HepG2 (cell line): ENCODE data around the gene CBFA2T2. TPM values are rescaled to one million over a fixed set of nuclear protein-coding genes. Genes with fewer than 3 reads are reported as not detected.

Source experiments
- ATAC-seq: fragments of 200-7000 bp; cut with Tn5 transposase; 3 replicates; pipeline ENCODE4 v1.9.1; 2020; ENCODE audit warnings: mild to moderate bottlenecking, moderate library complexity
- BruUV-seq: library from RNA; stranded (reverse); fragments of 400-500 nt; replicated peaks from 2 replicates; lab custom pipeline; 2021; lab: Mats Ljungman, UMichigan
- CTCF ChIA-PET: fragments of 300-600 bp; formaldehyde crosslinking; extraction: SDS; loops from one replicate; lab custom pipeline; 2021; ENCODE audit warnings: low total read pairs, inconsistent platforms, low intra/inter-chr PET ratio; lab: Yijun Ruan, JAX
- POLR2A ChIA-PET: fragments of 350-600 bp; sonication (Branson Sonifier 250); formaldehyde crosslinking; loops from one replicate; lab custom pipeline; 2020; ENCODE audit warnings: antibody characterized with exemption, inconsistent platforms; lab: Yijun Ruan, JAX
- DNase-seq: peaks from one replicate; pipeline ENCODE4 v3.0.0-alpha.2; 2015; ENCODE audit warnings: low spot score
- FAIRE-seq: peaks from 3 replicates; lab custom pipeline; 2011; peaks lifted over from hg19 to GRCh38; lab: Jason Lieb, UNC
- H2AFZ ChIP-seq: one replicate; pipeline ENCODE4 v1.6.1; 2011; ENCODE audit warnings: low read length, inconsistent platforms
- H3K27ac ChIP-seq: fragments of 300-600 bp; 3 replicates; pipeline ENCODE4 v1.8.0; 2011; ENCODE audit warnings: mixed run types, mild to moderate bottlenecking, mixed read lengths, low read length, inconsistent platforms; ENCODE audit not compliant: insufficient read depth; ENCODE audit errors: extremely low read length
- H3K27me3 ChIP-seq, 2 experiments: fragments of 200-600 bp in 1 of 2; 2 replicates in 1 of 2; 3 replicates in 1 of 2; pipeline versions ENCODE4 v1.6.0 to v1.8.0; 2011; ENCODE audit warnings: low read length in 2 of 2, mild to moderate bottlenecking in 2 of 2, moderate library complexity in 2 of 2, inconsistent platforms in 1 of 2; ENCODE audit not compliant: insufficient read depth in 2 of 2, control insufficient read depth in 1 of 2
- H3K36me3 ChIP-seq, 2 experiments: fragments of 200-600 bp in 1 of 2; replicated peaks in 1 of 2; 2 replicates in 1 of 2; 3 replicates in 1 of 2; pipeline versions ENCODE4 v1.5.1 to v1.8.0; 2011; ENCODE audit warnings: low read length in 2 of 2, inconsistent platforms in 1 of 2; ENCODE audit not compliant: insufficient read depth in 2 of 2, control insufficient read depth in 1 of 2
- H3K4me1 ChIP-seq: 2 replicates; pipeline ENCODE4 v1.5.1; 2012; ENCODE audit warnings: low read length, inconsistent platforms; ENCODE audit not compliant: insufficient read depth
- H3K4me2 ChIP-seq: 2 replicates; pipeline ENCODE4 v1.6.0; 2011; ENCODE audit warnings: low read depth, low read length, inconsistent platforms
- H3K4me3 ChIP-seq, 3 experiments: fragments of 200-600 bp in 1 of 3; sonication (generic), shearing (Covaris generic) in 1 of 3; replicated peaks in 1 of 3; 2 replicates each; pipeline ENCODE4 v1.5.1; 2011 to 2016; ENCODE audit warnings: low read length in 3 of 3, inconsistent platforms in 2 of 3, low read depth in 2 of 3, mild to moderate bottlenecking in 2 of 3, control low read depth in 1 of 3, mixed read lengths in 1 of 3; ENCODE audit not compliant: insufficient read depth in 1 of 3
- H3K79me2 ChIP-seq: one replicate; pipeline ENCODE4 v1.6.1; 2011; ENCODE audit warnings: low read length, inconsistent platforms; ENCODE audit not compliant: insufficient read depth
- H3K9ac ChIP-seq: 2 replicates; pipeline ENCODE4 v1.6.0; 2011; ENCODE audit warnings: mild to moderate bottlenecking, low read depth, low read length, inconsistent platforms; ENCODE audit not compliant: insufficient read depth
- H3K9me3 ChIP-seq: 2 replicates; pipeline ENCODE4 v1.5.1; 2012; ENCODE audit warnings: mild to moderate bottlenecking, low read length
- H4K20me1 ChIP-seq: 2 replicates; pipeline ENCODE4 v1.6.0; 2011; ENCODE audit warnings: inconsistent platforms, mild to moderate bottlenecking, low read length, moderate library complexity; ENCODE audit not compliant: insufficient read depth
- AGO2 ChIP-seq: fragments of 200-400 bp; formaldehyde crosslinking; optimal IDR thresholded peaks from 2 replicates; pipeline ENCODE3; 2017; ENCODE audit warnings: mild to moderate bottlenecking, low read depth, low read length, moderate library complexity
- FOXC1 ChIP-seq: sonication (generic); formaldehyde crosslinking; IDR thresholded peaks from 2 replicates; pipeline ENCODE4 v1.8.0; 2022; ENCODE audit warnings: mild to moderate bottlenecking, missing genetic modification reagents, borderline replicate concordance
- KDM2A ChIP-seq: sonication (generic); formaldehyde crosslinking; IDR thresholded peaks from 2 replicates; pipeline ENCODE4 v1.4.0; 2020; ENCODE audit warnings: low read depth, missing genetic modification reagents, borderline replicate concordance
- MEIS1 ChIP-seq: sonication (generic); formaldehyde crosslinking; IDR thresholded peaks from 2 replicates; pipeline ENCODE4 v1.9.0; 2021; ENCODE audit warnings: mild to moderate bottlenecking, missing genetic modification reagents, moderate library complexity, borderline replicate concordance
- NFE2L2 ChIP-seq: fragments of 150-350 bp; IDR thresholded peaks from 2 replicates; pipeline ENCODE4 v1.6.1; 2014; ENCODE audit warnings: low read length
- PAX8 ChIP-seq: sonication (generic); formaldehyde crosslinking; IDR thresholded peaks from 2 replicates; pipeline ENCODE4 v1.8.0; 2022; ENCODE audit warnings: mild to moderate bottlenecking, missing genetic modification reagents, borderline replicate concordance
- POLR2A ChIP-seq, 2 experiments: IDR thresholded peaks; 2 replicates each; pipeline ENCODE4 v1.6.1; 2011; ENCODE audit warnings: low read depth in 2 of 2, low read length in 2 of 2, mild to moderate bottlenecking in 1 of 2, moderate library complexity in 1 of 2; ENCODE audit not compliant: insufficient read depth in 1 of 2
- POLR2AphosphoS5 ChIP-seq: IDR thresholded peaks from 2 replicates; pipeline ENCODE4 v1.6.1; 2012; ENCODE audit warnings: low read depth, low read length
- RBM22 ChIP-seq: fragments of 200-400 bp; formaldehyde crosslinking; optimal IDR thresholded peaks from 2 replicates; pipeline ENCODE3; 2017; ENCODE audit warnings: mild to moderate bottlenecking, low read length, moderate library complexity
- SETDB1 ChIP-seq: sonication (generic); formaldehyde crosslinking; IDR thresholded peaks from 2 replicates; pipeline ENCODE4 v1.5.1; 2020; ENCODE audit warnings: missing genetic modification reagents, mild to moderate bottlenecking, borderline replicate concordance
- ZBTB42 ChIP-seq: sonication (generic); formaldehyde crosslinking; IDR thresholded peaks from 2 replicates; pipeline ENCODE4 v1.5.0; 2020; ENCODE audit warnings: mild to moderate bottlenecking, missing genetic modification reagents
- ZC3H13 ChIP-seq: sonication (generic); formaldehyde crosslinking; IDR thresholded peaks from 2 replicates; pipeline ENCODE4 v1.8.1; 2023; ENCODE audit warnings: mild to moderate bottlenecking, missing genetic modification reagents, moderate library complexity
- WGBS: methylation state at CpG from one replicate; pipeline ENCODE4 v1.1.6; 2017; ENCODE audit warnings: low lambda C conversion rate; 5-methylcytosine and 5-hydroxymethylcytosine counted together
- in situ Hi-C: cut with HindIII; loops from 2 replicates; pipeline ENCODE4 v1.10.0; 2017; ENCODE audit warnings: low pct_unique_long_range_greater_than_20kb; ENCODE audit not compliant: extremely low pct_ligation_motif_present
- intact Hi-C: fragments of 100-400 bp; cut with micrococcal nuclease; formaldehyde crosslinking; loops from one replicate; pipeline ENCODE4 v1.10.0; 2022; ENCODE audit not compliant: unreplicated experiment
- polyA plus RNA-seq, 8 experiments: library from polyadenylated mRNA; depleted of rRNA in 3 of 8; stranded (reverse) in 7 of 8; unstranded in 1 of 8; fragments of >200 nt; fragmentation: Illumina TruSeq in 4 of 8; extraction: Trizol in 4 of 8; gene quantifications; 2 replicates each; pipeline versions ENCODE4 v1.2.1 to v1.2.3, GENCODE V29; 2011 to 2016; ENCODE audit warnings: low read depth in 4 of 8, missing spikeins in 1 of 8, mixed read lengths in 1 of 8; ENCODE audit not compliant: insufficient read depth in 1 of 8
- total RNA-seq, 5 experiments: library from RNA; depleted of rRNA; stranded (reverse); fragments of >200 nt; fragmentation: Illumina TruSeq; extraction: Trizol; gene quantifications; 2 replicates each; pipeline ENCODE4 v1.2.3, GENCODE V29; 2016; ENCODE audit warnings: low read depth in 1 of 5
- TF ChIP-seq, protein P1 (sequence below): sonication (generic); formaldehyde crosslinking; IDR thresholded peaks from 2 replicates; pipeline ENCODE4 v1.9.0; 2022; ENCODE audit warnings: missing genetic modification reagents, mild to moderate bottlenecking, borderline replicate concordance
- TF ChIP-seq, protein P2 (sequence below): sonication (generic); formaldehyde crosslinking; IDR thresholded peaks from 2 replicates; pipeline ENCODE4 v1.5.1; 2020; ENCODE audit warnings: mild to moderate bottlenecking, missing genetic modification reagents, moderate library complexity
- TF ChIP-seq, protein P3 (sequence below): sonication (generic); formaldehyde crosslinking; IDR thresholded peaks from 2 replicates; pipeline ENCODE4 v1.4.0; 2020; ENCODE audit warnings: missing genetic modification reagents

The CBFA2T2 gene
- total and polyA plus RNA-seq, 2 of the 13 experiments (the other 11 are each of a cell fraction or from before 2014, with no cell fraction given) = 6.3 to 21.2 TPM

DNA sequence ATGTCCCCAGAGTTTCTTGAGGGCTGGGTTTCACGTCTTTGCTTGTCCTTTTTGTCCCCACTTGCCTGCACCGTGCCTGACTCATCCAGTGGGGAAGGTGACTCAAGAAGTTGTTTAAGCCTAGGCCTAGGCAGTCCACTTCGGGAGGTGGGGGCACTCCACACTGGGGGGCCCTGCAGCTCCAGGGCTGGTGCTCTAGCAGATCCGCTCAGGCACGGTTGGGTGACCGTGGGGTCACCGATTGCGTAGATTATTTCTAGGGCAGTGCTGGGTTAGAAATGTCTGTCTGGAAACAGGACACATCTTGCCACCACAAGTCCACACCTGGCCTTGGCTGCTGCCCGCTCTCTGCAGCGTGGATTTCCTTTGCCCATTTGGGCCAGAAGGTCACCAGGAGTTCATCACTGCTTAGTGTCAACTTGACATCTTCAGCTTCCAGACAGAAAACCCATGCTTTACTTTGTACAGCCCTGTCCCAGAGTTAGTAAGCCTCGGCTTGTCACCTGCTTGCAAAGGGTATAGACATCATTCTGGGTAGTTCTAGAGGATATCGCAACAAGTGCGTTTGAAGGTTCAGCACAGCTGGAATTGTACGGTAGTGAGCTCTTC is 158.6 kb downstream of the CBFA2T2 start:
- H2AFZ ChIP-seq = no peak overlapping the region
- CTCF ChIA-PET = no interaction called here

More for the DNA sequence above, 158.6 kb downstream of the CBFA2T2 start:
- Histone ChIP-seq H3K9me3 (no peaks in the 10 kb centered on the region), H3K4me1 (peaks cover 22% of the 10 kb centered on the region), H3K9ac (no peak overlapping the region), H3K27me3 (no peaks in the 10 kb centered on the region), H3K4me3 (no peak overlapping the region), H3K27ac (no peak overlapping the region), H3K36me3 (peaks cover 16 to 24% of the 10 kb centered on the region in 2 experiments), H4K20me1 (no peaks in the 10 kb centered on the region; the same call in 1 of the 2 replicates), H3K4me2 (no peak overlapping the region), H3K79me2 (no peaks in the 10 kb centered on the region)
- in situ Hi-C loops (loop anchor here (10.0 kb wide), 1 partner anchor 134 kb away; no protein-coding TSS in a partner anchor), intact Hi-C loops (no loop called here)
- no TSS peak for BruUV-seq
- no peak for TF ChIP-seq MEIS1 (CRISPR knock-in tag)
- 0 out of 2 replicates have a peak, but pooled peaks have one; percentile 33 for TF ChIP-seq ZBTB42 (CRISPR knock-in tag)
- TF ChIP-seq AGO2 = peak; percentile 58
- 0 out of 4 replicates have a peak, but pooled peaks of 1 of the 2 experiments have one; percentile 8 for TF ChIP-seq POLR2A (IDR thresholded peaks at IDR 0.05; ENCODE audit: insufficient read depth in 1 of 2, low read depth in 2 of 2, low read length in 2 of 2)
- no peak for TF ChIP-seq PAX8 (CRISPR knock-in tag)
- no peak for TF ChIP-seq NFE2L2
- TF ChIP-seq POLR2AphosphoS5 = 0 out of 2 replicates have a peak, but pooled peaks have one; percentile 13
- TF ChIP-seq RBM22 = peak; percentile 3
- 0 out of 2 replicates have a peak, but pooled peaks have one; percentile 1 for TF ChIP-seq FOXC1 (CRISPR knock-in tag)
- TF ChIP-seq, protein P1, sequence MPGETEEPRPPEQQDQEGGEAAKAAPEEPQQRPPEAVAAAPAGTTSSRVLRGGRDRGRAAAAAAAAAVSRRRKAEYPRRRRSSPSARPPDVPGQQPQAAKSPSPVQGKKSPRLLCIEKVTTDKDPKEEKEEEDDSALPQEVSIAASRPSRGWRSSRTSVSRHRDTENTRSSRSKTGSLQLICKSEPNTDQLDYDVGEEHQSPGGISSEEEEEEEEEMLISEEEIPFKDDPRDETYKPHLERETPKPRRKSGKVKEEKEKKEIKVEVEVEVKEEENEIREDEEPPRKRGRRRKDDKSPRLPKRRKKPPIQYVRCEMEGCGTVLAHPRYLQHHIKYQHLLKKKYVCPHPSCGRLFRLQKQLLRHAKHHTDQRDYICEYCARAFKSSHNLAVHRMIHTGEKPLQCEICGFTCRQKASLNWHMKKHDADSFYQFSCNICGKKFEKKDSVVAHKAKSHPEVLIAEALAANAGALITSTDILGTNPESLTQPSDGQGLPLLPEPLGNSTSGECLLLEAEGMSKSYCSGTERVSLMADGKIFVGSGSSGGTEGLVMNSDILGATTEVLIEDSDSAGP (CRISPR knock-in tag) = 0 out of 2 replicates have a peak, but pooled peaks have one; percentile 14
- TF ChIP-seq, protein P2, sequence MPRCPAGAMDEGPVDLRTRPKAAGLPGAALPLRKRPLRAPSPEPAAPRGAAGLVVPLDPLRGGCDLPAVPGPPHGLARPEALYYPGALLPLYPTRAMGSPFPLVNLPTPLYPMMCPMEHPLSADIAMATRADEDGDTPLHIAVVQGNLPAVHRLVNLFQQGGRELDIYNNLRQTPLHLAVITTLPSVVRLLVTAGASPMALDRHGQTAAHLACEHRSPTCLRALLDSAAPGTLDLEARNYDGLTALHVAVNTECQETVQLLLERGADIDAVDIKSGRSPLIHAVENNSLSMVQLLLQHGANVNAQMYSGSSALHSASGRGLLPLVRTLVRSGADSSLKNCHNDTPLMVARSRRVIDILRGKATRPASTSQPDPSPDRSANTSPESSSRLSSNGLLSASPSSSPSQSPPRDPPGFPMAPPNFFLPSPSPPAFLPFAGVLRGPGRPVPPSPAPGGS (CRISPR knock-in tag) = 0 out of 2 replicates have a peak, but pooled peaks have one; percentile 49
- no peak for TF ChIP-seq SETDB1 (CRISPR knock-in tag)
- TF ChIP-seq KDM2A (CRISPR knock-in tag) = peak; percentile 40; the same call in 1 of the 2 replicates
- 0 out of 2 replicates have a peak, but pooled peaks have one; percentile 47 for TF ChIP-seq ZC3H13
- TF ChIP-seq, protein P3, sequence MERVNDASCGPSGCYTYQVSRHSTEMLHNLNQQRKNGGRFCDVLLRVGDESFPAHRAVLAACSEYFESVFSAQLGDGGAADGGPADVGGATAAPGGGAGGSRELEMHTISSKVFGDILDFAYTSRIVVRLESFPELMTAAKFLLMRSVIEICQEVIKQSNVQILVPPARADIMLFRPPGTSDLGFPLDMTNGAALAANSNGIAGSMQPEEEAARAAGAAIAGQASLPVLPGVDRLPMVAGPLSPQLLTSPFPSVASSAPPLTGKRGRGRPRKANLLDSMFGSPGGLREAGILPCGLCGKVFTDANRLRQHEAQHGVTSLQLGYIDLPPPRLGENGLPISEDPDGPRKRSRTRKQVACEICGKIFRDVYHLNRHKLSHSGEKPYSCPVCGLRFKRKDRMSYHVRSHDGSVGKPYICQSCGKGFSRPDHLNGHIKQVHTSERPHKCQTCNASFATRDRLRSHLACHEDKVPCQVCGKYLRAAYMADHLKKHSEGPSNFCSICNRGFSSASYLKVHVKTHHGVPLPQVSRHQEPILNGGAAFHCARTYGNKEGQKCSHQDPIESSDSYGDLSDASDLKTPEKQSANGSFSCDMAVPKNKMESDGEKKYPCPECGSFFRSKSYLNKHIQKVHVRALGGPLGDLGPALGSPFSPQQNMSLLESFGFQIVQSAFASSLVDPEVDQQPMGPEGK (CRISPR knock-in tag) = 0 out of 2 replicates have a peak, but pooled peaks have one; percentile 15
- peak; percentile 2 for ATAC-seq
- no peak for FAIRE-seq
- no peak for DNase-seq
- POLR2A ChIA-PET = interaction anchor here (1.5 to 2.2 kb wide), 2 partner anchors 15 to 159 kb away, joined by 3 to 8 read pairs; partner anchors contain the start of gene CBFA2T2
- 89% methylated on average over 12 of the region's 14 CpGs for WGBS
